ENCODE measurements around the gene AFDN.

The AFDN gene

GRCh38 chr6:167949121-167949684 lies 122.5 kb downstream of the AFDN start:
- no peak overlapping the region for H3K4me2 ChIP-seq (ENCODE audit: low read length)
- no peaks in the 10 kb centered on the region for H3K9me3 ChIP-seq (replicated peaks; ENCODE audit: low read length)
- no peaks in the 10 kb centered on the region for H3K27me3 ChIP-seq (ENCODE audit: control insufficient read depth, insufficient read depth, low read length)
- H3K4me3 ChIP-seq (ENCODE audit: low read length), result no peak overlapping the region
- peaks cover 33% of the 10 kb centered on the region for H3K36me3 ChIP-seq (ENCODE audit: insufficient read depth, low read length)
- no peak overlapping the region for H3K9ac ChIP-seq (ENCODE audit: low read depth, low read length)
- no peaks in the 10 kb centered on the region for H3K4me1 ChIP-seq (ENCODE audit: control insufficient read depth, insufficient read depth, low read length)

- H3K27me3 ChIP-seq (ENCODE audit: control insufficient read depth, insufficient read depth, low read length), result no peaks in the 10 kb centered on the region
- no peak overlapping the region for H3K4me2 ChIP-seq (ENCODE audit: low read length)
- peaks cover 25% of the 10 kb centered on the region for H3K36me3 ChIP-seq (ENCODE audit: insufficient read depth, low read length)
- no peak overlapping the region for H3K9ac ChIP-seq (ENCODE audit: low read depth, low read length)
- no peak overlapping the region for H3K4me3 ChIP-seq (ENCODE audit: low read length)
- peaks cover 1% of the 10 kb centered on the region for H3K4me1 ChIP-seq (ENCODE audit: control insufficient read depth, insufficient read depth, low read length)
- H3K9me3 ChIP-seq (replicated peaks; ENCODE audit: low read length), result no peaks in the 10 kb centered on the region
Measured at GRCh38 chr6:167951781-167952511, 125.2 kb downstream of the AFDN start.

GRCh38 chr6:167952512-167952859 lies 125.8 kb downstream of the AFDN start:
- Histone ChIP-seq H3K27me3 (ENCODE audit: control insufficient read depth, insufficient read depth, low read length) (no peaks in the 10 kb centered on the region), H3K9me3 (replicated peaks; ENCODE audit: low read length) (no peaks in the 10 kb centered on the region), H3K9ac (ENCODE audit: low read depth, low read length) (no peak overlapping the region), H3K4me1 (ENCODE audit: control insufficient read depth, insufficient read depth, low read length) (peaks cover 7% of the 10 kb centered on the region), H3K4me2 (ENCODE audit: low read length) (no peak overlapping the region), H3K4me3 (ENCODE audit: low read length) (no peak overlapping the region), H3K36me3 (ENCODE audit: insufficient read depth, low read length) (peaks cover 25% of the 10 kb centered on the region)

GRCh38 chr6:167953551-167953950 lies 126.8 kb downstream of the AFDN start:
- no peaks in the 10 kb centered on the region for H3K9me3 ChIP-seq (replicated peaks; ENCODE audit: low read length)
- H3K36me3 ChIP-seq (ENCODE audit: insufficient read depth, low read length), result peaks cover 25% of the 10 kb centered on the region
- H3K4me1 ChIP-seq (ENCODE audit: control insufficient read depth, insufficient read depth, low read length), result peaks cover 9% of the 10 kb centered on the region
- H3K27me3 ChIP-seq (ENCODE audit: control insufficient read depth, insufficient read depth, low read length), result no peaks in the 10 kb centered on the region
- no peak overlapping the region for H3K4me2 ChIP-seq (ENCODE audit: low read length)
- no peak overlapping the region for H3K9ac ChIP-seq (ENCODE audit: low read depth, low read length)
- H3K4me3 ChIP-seq (ENCODE audit: low read length), result no peak overlapping the region

GRCh38 chr6:167954151-167954550 lies 127.4 kb downstream of the AFDN start:
- Histone ChIP-seq H3K27me3 (ENCODE audit: control insufficient read depth, insufficient read depth, low read length) (no peaks in the 10 kb centered on the region), H3K36me3 (ENCODE audit: insufficient read depth, low read length) (peaks cover 21% of the 10 kb centered on the region)

GRCh38 chr6:167956491-167956890 lies 129.8 kb downstream of the AFDN start:
- Histone ChIP-seq H3K9ac (ENCODE audit: low read depth, low read length) (no peak overlapping the region), H3K4me2 (ENCODE audit: low read length) (no peak overlapping the region), H3K36me3 (ENCODE audit: insufficient read depth, low read length) (peaks cover 9% of the 10 kb centered on the region), H3K27me3 (ENCODE audit: control insufficient read depth, insufficient read depth, low read length) (no peaks in the 10 kb centered on the region), H3K9me3 (replicated peaks; ENCODE audit: low read length) (no peaks in the 10 kb centered on the region), H3K4me3 (ENCODE audit: low read length) (no peak overlapping the region), H3K4me1 (ENCODE audit: control insufficient read depth, insufficient read depth, low read length) (peaks cover 9% of the 10 kb centered on the region)

More at GRCh38 chr6:167954151-167954550, 127.4 kb downstream of the AFDN start:
- peaks cover 9% of the 10 kb centered on the region for H3K4me1 ChIP-seq (ENCODE audit: control insufficient read depth, insufficient read depth, low read length)
- H3K9ac ChIP-seq (ENCODE audit: low read depth, low read length), result no peak overlapping the region
- H3K4me3 ChIP-seq (ENCODE audit: low read length), result no peak overlapping the region
- H3K4me2 ChIP-seq (ENCODE audit: low read length), result no peak overlapping the region
- no peaks in the 10 kb centered on the region for H3K9me3 ChIP-seq (replicated peaks; ENCODE audit: low read length)

GRCh38 chr6:167956983-167957492 lies 130.3 kb downstream of the AFDN start:
- Histone ChIP-seq H3K36me3 (ENCODE audit: insufficient read depth, low read length) (peaks cover 3% of the 10 kb centered on the region), H3K9me3 (replicated peaks; ENCODE audit: low read length) (no peaks in the 10 kb centered on the region), H3K4me3 (ENCODE audit: low read length) (no peak overlapping the region)

GRCh38 chr6:167957626-167958025 lies 130.9 kb downstream of the AFDN start:
- Histone ChIP-seq H3K36me3 (ENCODE audit: insufficient read depth, low read length) (peaks cover 4% of the 10 kb centered on the region), H3K9me3 (replicated peaks; ENCODE audit: low read length) (no peaks in the 10 kb centered on the region), H3K4me1 (ENCODE audit: control insufficient read depth, insufficient read depth, low read length) (peaks cover 9% of the 10 kb centered on the region), H3K4me2 (ENCODE audit: low read length) (no peak overlapping the region), H3K4me3 (ENCODE audit: low read length) (no peak overlapping the region), H3K9ac (ENCODE audit: low read depth, low read length) (no peak overlapping the region), H3K27me3 (ENCODE audit: control insufficient read depth, insufficient read depth, low read length) (no peaks in the 10 kb centered on the region)

More at GRCh38 chr6:167956983-167957492, 130.3 kb downstream of the AFDN start:
- peaks cover 9% of the 10 kb centered on the region for H3K4me1 ChIP-seq (ENCODE audit: control insufficient read depth, insufficient read depth, low read length)
- H3K9ac ChIP-seq (ENCODE audit: low read depth, low read length), result no peak overlapping the region
- H3K4me2 ChIP-seq (ENCODE audit: low read length), result no peak overlapping the region
- H3K27me3 ChIP-seq (ENCODE audit: control insufficient read depth, insufficient read depth, low read length), result no peaks in the 10 kb centered on the region

GRCh38 chr6:167960579-167960978 lies 133.9 kb downstream of the AFDN start:
- no peak overlapping the region for H3K4me2 ChIP-seq (ENCODE audit: low read length)
- peaks cover 6% of the 10 kb centered on the region for H3K36me3 ChIP-seq (ENCODE audit: insufficient read depth, low read length)
- no peaks in the 10 kb centered on the region for H3K9me3 ChIP-seq (replicated peaks; ENCODE audit: low read length)
- no peak overlapping the region for H3K9ac ChIP-seq (ENCODE audit: low read depth, low read length)
- H3K4me1 ChIP-seq (ENCODE audit: control insufficient read depth, insufficient read depth, low read length), result peaks cover 9% of the 10 kb centered on the region
- H3K27me3 ChIP-seq (ENCODE audit: control insufficient read depth, insufficient read depth, low read length), result no peaks in the 10 kb centered on the region
- H3K4me3 ChIP-seq (ENCODE audit: low read length), result no peak overlapping the region

GRCh38 chr6:167962711-167963110 lies 136.0 kb downstream of the AFDN start:
- Histone ChIP-seq H3K4me3 (ENCODE audit: low read length) (no peak overlapping the region), H3K9ac (ENCODE audit: low read depth, low read length) (no peak overlapping the region), H3K27me3 (ENCODE audit: control insufficient read depth, insufficient read depth, low read length) (no peaks in the 10 kb centered on the region), H3K4me1 (ENCODE audit: control insufficient read depth, insufficient read depth, low read length) (no peaks in the 10 kb centered on the region), H3K9me3 (replicated peaks; ENCODE audit: low read length) (no peaks in the 10 kb centered on the region), H3K4me2 (ENCODE audit: low read length) (no peak overlapping the region), H3K36me3 (ENCODE audit: insufficient read depth, low read length) (peaks cover 11% of the 10 kb centered on the region)

GRCh38 chr6:167963589-167964057 lies 136.9 kb downstream of the AFDN start:
- Histone ChIP-seq H3K9me3 (replicated peaks; ENCODE audit: low read length) (no peaks in the 10 kb centered on the region), H3K4me3 (ENCODE audit: low read length) (no peak overlapping the region), H3K4me2 (ENCODE audit: low read length) (no peak overlapping the region), H3K27me3 (ENCODE audit: control insufficient read depth, insufficient read depth, low read length) (no peaks in the 10 kb centered on the region), H3K36me3 (ENCODE audit: insufficient read depth, low read length) (peaks cover 11% of the 10 kb centered on the region), H3K4me1 (ENCODE audit: control insufficient read depth, insufficient read depth, low read length) (no peaks in the 10 kb centered on the region), H3K9ac (ENCODE audit: low read depth, low read length) (no peak overlapping the region)
